Activated CD4-positive, alpha-beta T cell treated with anti-CD3 and anti-CD28 coated beads, Interleukin-2, amount 10 ng/mL, durations not matched to agents 24 days and 14 days (primary cell): Measurements from ENCODE around the gene NOS3. TPM values are rescaled to one million over a fixed set of nuclear protein-coding genes. Genes with fewer than 3 reads are reported as not detected.

Experiments used
- DNase-seq: peaks from one replicate; pipeline ENCODE4 v3.0.0; 2022
- H3K27ac Mint-ChIP-seq: one replicate; pipeline ENCODE4 v1.8.0; 2022; ENCODE audit warnings: mild to moderate bottlenecking, mixed read lengths
- H3K27me3 Mint-ChIP-seq: one replicate; pipeline ENCODE4 v1.8.0; 2022; ENCODE audit warnings: mixed read lengths
- H3K36me3 Mint-ChIP-seq: one replicate; pipeline ENCODE4 v1.8.0; 2022; ENCODE audit warnings: low read depth, mild to moderate bottlenecking, mixed read lengths
- H3K4me1 Mint-ChIP-seq: one replicate; pipeline ENCODE4 v1.8.0; 2021; ENCODE audit warnings: mixed read lengths
- H3K4me3 Mint-ChIP-seq: one replicate; pipeline ENCODE4 v1.8.0; 2022; ENCODE audit warnings: mild to moderate bottlenecking, moderate library complexity, mixed read lengths
- H3K9me3 Mint-ChIP-seq: one replicate; pipeline ENCODE4 v1.8.0; 2021; ENCODE audit warnings: mixed read lengths
- intact Hi-C: fragments of 100-400 bp; cut with micrococcal nuclease; formaldehyde crosslinking; loops from one replicate; pipeline ENCODE4 v1.15.1; 2023
- total RNA-seq: library from RNA; stranded (reverse); gene quantifications from 2 replicates; pipeline ENCODE4 v1.2.3, GENCODE V29; 2022

Gene NOS3
- total RNA-seq, 1 donor from 2014 or later: 15.7 TPM

DNA sequence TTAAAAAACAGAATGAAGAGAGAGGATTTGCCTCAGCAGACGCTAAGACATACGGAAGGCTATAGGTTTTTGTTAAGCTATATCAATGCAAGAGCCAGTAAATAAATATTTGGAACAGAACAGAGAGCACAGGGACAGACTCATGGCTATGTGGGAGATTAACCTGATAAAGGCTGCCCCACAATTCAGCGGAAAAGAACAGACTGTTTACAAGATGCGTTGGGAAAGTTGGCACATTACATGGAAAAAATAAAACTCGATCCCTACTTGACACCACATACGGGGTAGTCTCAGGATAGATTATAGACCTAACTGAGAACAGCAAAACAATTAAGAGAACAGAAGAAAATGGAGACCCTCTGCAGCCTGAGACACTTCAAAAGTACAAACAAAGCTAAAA is 23.5 kb upstream of the NOS3 start:
- Mint-ChIP-seq H3K27me3 (peaks cover 23% of the 10 kb centered on the region), H3K36me3 (no peaks in the 10 kb centered on the region), H3K9me3 (no peaks in the 10 kb centered on the region), H3K4me1 (peaks cover 2% of the 10 kb centered on the region), H3K27ac (no peak overlapping the region), H3K4me3 (no peak overlapping the region)
- DNase-seq: no peak
- intact Hi-C loops: no loop called here

DNA sequence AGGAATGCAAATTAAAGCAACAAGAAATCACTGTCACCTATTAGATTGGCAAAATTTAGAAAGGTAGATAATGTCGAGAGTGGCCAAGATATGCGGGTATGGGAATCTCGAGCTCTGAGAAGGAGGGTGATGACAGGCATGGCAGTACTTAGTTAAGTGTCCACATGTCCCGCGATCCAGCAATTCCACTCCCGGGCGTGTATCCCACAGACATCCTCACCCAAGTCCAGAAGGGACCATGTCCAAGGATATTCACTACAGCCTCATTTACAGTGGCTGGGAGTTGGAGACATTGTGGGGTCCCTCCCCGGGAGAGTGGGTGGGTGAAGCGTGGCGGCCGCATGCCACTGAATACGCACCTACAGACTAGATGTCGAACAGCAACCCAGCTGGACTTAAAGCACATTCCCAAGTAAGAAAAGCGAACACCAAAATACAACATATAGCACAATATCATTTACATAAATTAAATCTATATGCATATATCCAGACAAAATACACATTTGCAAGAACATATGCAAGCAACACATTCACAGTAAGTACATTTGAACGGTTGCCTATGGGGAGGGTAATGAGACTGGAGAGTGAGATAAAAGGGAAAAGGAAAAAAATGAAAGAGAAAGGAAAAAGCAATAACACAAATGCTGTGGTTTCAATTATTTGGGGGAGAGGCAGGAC is 22.6 kb upstream of the NOS3 start:
- H3K27me3 Mint-ChIP-seq: peaks cover 24% of the 10 kb centered on the region
- no peak overlapping the region for H3K27ac Mint-ChIP-seq
- no peaks in the 10 kb centered on the region for H3K4me1 Mint-ChIP-seq
- H3K36me3 Mint-ChIP-seq: no peaks in the 10 kb centered on the region
- no peaks in the 10 kb centered on the region for H3K9me3 Mint-ChIP-seq
- no peak for DNase-seq
- no peak overlapping the region for H3K4me3 Mint-ChIP-seq
- intact Hi-C loops: no loop called here

DNA sequence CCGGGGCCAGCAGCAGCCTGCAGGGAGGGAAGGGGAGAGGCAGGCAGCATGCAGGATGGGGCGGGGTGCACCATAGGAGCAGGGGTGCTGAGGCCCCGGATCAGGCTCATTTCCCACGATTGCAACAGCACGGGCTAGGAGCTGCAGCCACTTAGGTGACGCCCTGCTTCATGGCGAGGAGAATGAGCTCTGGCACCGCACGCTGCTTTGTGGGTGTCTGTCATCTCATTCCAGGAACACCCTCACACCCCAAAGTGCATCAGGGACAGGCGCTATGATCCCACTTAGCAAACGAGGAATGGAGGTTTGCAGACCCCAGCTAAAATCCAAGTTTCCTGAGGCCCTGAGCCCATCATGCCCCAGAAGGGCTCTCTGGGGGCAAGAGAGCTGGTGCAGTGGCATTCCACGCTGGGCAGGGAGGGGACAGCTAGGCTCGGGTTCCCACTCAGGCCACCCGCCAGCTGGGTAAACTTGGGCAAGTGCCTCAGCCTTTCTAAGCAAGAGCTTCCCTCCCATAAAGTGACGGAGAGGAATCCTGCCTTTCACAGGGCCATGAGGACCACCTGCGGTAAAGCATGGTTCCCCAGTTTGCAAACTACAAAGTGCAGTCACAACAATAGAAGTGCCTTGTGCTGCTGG is 22.0 kb upstream of the NOS3 start:
- Mint-ChIP-seq H3K4me1 (no peaks in the 10 kb centered on the region), H3K36me3 (no peaks in the 10 kb centered on the region), H3K4me3 (no peak overlapping the region), H3K9me3 (no peaks in the 10 kb centered on the region), H3K27me3 (peaks cover 24% of the 10 kb centered on the region), H3K27ac (no peak overlapping the region)
- intact Hi-C loops: no loop called here
- no peak for DNase-seq

DNA sequence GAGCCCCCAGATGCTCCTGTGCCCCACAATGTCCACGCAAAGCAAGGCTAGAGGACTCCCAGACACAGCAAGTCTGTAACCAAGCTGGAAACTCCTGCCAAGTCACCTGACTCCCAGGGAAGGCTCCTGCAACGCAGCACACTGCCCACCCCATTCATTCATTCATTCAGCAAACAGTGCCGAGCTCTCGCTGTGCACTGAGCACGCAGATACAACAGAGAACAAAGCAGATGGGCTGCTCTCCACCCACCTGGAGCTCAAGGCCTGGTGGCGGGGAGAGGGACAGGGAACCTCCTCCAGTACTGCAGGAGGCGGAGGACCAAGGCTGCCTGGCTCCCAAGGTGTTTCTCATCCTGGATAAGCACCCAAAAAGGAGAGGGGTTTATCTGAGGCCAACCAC is 21.3 kb upstream of the NOS3 start:
- Mint-ChIP-seq H3K9me3 (no peaks in the 10 kb centered on the region), H3K4me1 (peaks cover 3% of the 10 kb centered on the region), H3K36me3 (no peaks in the 10 kb centered on the region), H3K27ac (no peak overlapping the region), H3K4me3 (no peak overlapping the region), H3K27me3 (peaks cover 24% of the 10 kb centered on the region)
- no peak for DNase-seq
- intact Hi-C loops: no loop called here

DNA sequence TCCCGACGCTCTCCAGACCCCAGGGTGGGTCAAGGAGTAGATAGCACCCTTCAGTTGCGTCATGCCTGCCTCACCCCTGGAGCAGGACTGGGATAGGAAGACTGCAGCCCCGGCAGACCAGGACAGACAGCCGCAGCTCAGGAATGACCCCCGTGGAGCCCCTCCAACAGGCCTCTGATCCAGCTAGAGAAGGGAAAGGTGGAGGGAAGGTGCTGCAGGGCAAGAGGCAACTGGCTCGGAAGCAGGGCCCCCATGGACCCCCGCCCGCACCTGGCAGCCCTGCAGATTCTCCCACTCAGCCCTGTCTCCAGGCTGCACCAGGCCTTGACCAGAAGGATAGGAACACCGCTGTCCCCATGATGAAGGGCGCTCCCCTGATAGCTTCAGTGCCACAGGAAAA is 20.4 kb upstream of the NOS3 start:
- intact Hi-C loops: loop anchor here (10.0 kb wide), 1 partner anchor 144 kb away; no protein-coding TSS in a partner anchor
- no peaks in the 10 kb centered on the region for H3K36me3 Mint-ChIP-seq
- no peaks in the 10 kb centered on the region for H3K9me3 Mint-ChIP-seq
- no peak overlapping the region for H3K27ac Mint-ChIP-seq
- H3K4me3 Mint-ChIP-seq: no peak overlapping the region
- peaks cover 7% of the 10 kb centered on the region for H3K4me1 Mint-ChIP-seq
- no peak for DNase-seq
- H3K27me3 Mint-ChIP-seq: peaks cover 20% of the 10 kb centered on the region

DNA sequence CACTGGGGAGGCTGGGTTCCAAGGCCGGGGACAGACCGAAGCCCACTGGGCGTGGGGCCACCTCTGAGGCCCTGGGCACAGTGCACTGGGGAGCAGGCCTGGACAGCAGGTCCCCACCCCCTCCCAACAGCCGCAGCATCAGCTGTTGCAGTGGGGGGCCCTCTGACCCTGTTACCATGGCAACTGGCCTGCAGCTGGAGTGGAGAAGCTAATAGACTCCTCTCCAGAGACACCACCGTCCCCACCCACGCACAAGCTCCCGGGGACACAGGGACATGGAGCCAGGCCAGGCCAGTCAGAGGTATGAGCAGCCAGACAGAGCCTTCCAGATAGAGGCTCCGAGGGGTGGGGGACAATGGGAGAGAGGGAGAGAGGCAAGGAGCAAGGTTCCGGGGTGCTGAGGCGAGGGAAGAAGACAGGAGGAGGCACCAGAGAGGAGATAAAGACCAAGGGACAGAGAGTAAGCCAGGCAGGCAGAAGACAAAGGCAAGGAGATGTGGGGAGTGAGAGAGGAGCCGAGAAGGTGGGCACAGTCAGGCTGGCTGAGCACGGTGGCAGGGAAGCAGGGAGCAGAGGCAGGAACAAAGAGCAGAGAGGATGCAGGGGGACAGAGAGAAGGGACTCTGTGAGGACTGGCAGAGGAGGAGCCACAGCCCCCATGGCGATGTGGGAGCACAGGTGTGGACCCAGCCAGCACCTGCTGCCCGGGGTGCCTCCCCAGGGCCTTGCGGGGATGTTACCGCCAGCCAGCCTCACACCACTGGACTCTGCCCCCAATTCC is 19.4 kb upstream of the NOS3 start:
- intact Hi-C loops: loop anchor here (10.0 kb wide), 1 partner anchor 143 kb away; no protein-coding TSS in a partner anchor
- H3K4me1 Mint-ChIP-seq: peaks cover 9% of the 10 kb centered on the region
- DNase-seq: no peak
- no peaks in the 10 kb centered on the region for H3K9me3 Mint-ChIP-seq
- no peaks in the 10 kb centered on the region for H3K36me3 Mint-ChIP-seq
- H3K4me3 Mint-ChIP-seq: no peak overlapping the region
- H3K27me3 Mint-ChIP-seq: peaks cover 19% of the 10 kb centered on the region
- H3K27ac Mint-ChIP-seq: no peak overlapping the region

DNA sequence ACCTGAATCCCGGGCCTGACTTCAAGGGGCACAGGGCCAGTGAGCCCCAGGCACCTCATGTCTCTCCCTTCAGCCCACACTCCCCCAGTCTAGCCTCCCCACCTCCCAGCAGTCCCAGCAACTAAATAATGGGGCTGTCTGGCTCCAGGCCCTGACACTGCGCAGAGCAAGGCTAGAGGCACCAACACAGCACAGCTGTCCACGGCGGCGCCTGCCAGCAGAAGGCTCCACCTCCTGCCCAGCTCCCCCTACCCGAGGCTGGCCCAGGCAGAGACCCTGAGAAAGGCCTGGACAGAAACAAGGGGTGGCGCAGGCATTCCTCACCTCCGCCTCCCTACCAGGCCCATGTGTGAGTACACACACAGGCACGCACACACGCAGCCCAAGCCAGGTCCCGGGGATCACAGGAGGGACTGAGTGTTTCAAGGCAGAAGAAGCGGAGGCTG is 18.8 kb upstream of the NOS3 start:
- Mint-ChIP-seq H3K4me1 (peaks cover 12% of the 10 kb centered on the region), H3K4me3 (no peak overlapping the region), H3K27ac (no peak overlapping the region), H3K9me3 (no peaks in the 10 kb centered on the region), H3K36me3 (peaks cover 3% of the 10 kb centered on the region), H3K27me3 (peaks cover 23% of the 10 kb centered on the region)
- intact Hi-C loops: loop anchor here (10.0 kb wide), 1 partner anchor 143 kb away; no protein-coding TSS in a partner anchor
- no peak for DNase-seq

DNA sequence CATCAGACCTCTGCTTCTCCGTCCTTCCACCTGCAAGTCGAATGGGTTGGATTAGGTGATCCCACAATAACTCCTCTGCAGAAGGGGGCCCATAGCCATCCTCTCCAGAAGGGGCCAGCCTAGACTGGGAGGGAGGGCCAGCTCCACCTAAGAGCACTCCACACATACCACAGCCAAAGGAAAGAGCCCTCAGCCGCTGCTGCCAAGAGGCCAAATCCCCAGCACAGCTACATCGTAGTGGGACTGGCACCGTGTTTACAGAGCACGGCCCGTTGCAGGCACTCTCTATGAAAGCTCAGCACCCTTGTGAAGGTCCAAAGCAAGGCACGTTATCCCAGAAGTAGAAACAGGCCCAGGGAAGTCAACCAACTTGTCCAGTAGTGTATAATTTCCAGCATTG is 18.1 kb upstream of the NOS3 start:
- peaks cover 17% of the 10 kb centered on the region for H3K4me1 Mint-ChIP-seq
- H3K27ac Mint-ChIP-seq: no peak overlapping the region
- no peaks in the 10 kb centered on the region for H3K9me3 Mint-ChIP-seq
- peaks cover 3% of the 10 kb centered on the region for H3K36me3 Mint-ChIP-seq
- intact Hi-C loops: loop anchor here (10.0 kb wide), 1 partner anchor 142 kb away; no protein-coding TSS in a partner anchor
- no peak overlapping the region for H3K4me3 Mint-ChIP-seq
- H3K27me3 Mint-ChIP-seq: peaks cover 22% of the 10 kb centered on the region
- DNase-seq: no peak

DNA sequence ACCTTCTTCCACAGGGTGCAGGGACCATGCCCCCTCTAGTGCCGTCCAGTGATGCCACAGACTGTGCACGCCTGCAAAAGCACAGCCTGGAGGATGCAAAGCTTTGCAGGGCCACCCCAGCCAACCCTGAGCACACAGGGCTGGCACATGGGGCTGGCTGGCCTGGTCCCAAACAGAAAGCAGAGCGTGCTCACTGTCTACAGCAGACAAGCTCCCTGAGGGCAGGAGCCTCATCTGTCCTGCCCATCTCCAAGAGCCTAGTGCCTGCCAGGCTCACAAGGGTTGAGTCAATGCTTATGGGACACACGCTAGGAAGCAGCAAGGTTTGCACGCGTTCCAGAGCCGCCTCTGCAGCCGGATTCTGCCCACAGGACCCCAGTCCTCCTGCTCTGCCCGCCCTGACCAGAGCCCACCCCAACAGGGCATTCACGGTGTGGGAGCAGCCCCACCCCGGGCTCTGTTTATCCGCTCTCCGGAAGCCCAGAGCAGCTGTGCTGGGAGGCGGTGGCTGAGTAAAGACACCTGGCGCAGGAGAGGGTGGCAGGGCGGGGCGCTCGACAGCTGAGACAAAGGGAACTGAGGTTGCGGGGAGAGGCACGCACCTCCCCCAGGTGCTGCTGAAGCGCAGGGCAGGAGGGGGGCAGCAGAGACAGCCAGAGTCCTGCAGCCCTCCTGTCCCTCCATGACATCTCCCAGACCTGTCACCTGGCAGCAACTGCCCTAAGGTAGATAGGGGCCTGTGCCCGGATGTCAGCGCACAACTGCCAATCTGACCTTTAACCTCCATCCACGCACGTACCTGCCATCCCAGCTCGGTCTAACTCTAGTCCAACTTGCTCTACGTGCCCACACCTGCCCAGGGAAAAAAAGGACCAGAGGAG is 17.0 kb upstream of the NOS3 start:
- H3K4me1 Mint-ChIP-seq: peaks cover 23% of the 10 kb centered on the region
- peak overlapping the region; percentile 53 for H3K27ac Mint-ChIP-seq
- intact Hi-C loops: loop anchor here (1.0 to 10.0 kb wide), 2 partner anchors 12 to 141 kb away; no protein-coding TSS in a partner anchor
- peak overlapping the region; percentile 85 for H3K4me3 Mint-ChIP-seq
- peaks cover 24% of the 10 kb centered on the region for H3K27me3 Mint-ChIP-seq
- no peaks in the 10 kb centered on the region for H3K9me3 Mint-ChIP-seq
- peaks cover 4% of the 10 kb centered on the region for H3K36me3 Mint-ChIP-seq
- DNase-seq: peak; percentile 66

DNA sequence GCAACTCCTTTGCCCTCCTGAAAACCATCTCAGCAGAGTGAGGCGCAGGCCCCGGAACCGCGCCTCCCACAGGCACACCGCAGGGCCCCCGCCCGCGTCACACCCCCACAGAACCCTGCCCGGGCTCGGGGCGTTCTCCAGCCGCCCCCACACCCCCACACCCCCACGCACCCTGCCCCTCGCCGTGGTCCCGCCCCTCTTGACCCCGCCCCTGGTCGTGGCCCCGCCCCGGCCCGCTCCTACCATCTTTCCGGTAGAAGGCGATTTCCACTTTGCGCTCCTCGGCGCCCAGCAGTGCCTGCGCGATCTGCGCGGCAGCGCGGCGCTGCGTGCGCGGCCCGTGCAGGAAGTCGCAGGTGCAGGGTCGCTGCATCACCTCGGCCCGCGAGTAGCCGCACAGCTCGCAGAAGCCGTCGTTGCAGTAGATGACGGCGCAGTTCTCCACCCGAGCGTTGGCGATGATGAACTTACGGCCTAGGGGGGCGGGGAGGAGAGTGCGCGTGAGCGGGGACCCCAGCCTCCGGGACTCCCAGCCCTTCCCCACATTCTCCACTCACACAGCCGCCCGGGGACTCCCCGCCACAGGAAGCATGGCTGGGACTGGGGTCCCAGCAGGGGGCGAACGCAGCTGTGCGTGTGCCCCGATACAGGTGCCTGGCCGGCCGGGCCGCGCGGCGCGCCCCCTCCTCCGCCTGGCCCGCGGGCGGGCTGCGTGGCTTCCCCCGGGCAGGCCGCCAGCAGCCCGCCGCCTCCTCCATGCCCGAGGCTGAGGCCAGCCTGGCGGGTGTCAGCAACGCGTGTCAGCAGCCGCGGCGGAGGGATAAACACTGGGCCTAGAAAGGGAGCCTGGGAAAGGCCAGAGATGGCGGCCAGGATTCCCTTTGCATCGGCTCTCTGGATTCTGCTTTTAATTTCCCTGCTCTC is 16.1 kb upstream of the NOS3 start:
- Mint-ChIP-seq H3K27ac (peak overlapping the region; percentile 63), H3K36me3 (peaks cover 4% of the 10 kb centered on the region), H3K4me1 (peaks cover 24% of the 10 kb centered on the region), H3K4me3 (peak overlapping the region; percentile 85), H3K27me3 (peaks cover 29% of the 10 kb centered on the region), H3K9me3 (no peaks in the 10 kb centered on the region)
- peak; percentile 93 for DNase-seq
- intact Hi-C loops: loop anchor here (1.0 to 10.0 kb wide), 3 partner anchors 12 to 140 kb away; no protein-coding TSS in a partner anchor

DNA sequence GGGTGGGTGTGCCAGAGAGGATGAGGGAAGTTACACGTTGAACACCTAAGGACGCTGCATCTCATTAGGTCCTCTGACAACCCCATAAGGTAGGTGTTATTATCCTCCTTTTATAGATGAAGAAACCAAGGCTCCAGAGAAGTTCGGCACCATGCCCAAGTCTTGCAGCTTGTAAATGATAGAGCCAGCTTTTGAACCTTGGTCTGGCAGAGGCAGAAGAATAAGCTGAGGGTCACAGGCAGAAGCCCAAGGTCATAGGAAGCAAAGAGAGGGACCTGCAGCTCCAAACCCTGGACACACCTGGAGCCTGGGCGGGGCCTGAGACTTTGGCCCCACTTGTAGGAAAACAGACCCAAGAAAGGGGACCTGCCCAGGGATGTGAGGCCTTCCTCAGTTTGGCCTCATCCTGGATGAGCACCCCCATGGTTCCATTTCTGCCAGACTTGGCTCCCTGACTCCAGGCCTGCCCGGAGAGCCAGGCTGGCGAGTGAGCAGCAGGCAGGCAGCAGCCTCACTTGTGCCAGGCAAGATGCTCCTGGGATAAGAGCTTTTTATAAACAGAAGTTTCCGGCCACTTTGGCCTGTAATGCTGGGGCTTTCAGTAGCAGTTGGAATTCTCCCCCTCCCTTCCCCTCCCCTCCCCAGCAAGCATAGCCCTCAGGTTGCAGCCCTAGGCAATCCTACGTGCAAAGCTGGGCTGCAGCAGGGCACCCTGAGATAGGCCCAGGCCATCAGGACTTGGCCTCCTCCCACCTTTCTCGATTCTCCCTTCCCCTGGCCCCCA is 15.1 kb upstream of the NOS3 start:
- H3K36me3 Mint-ChIP-seq: peaks cover 4% of the 10 kb centered on the region
- H3K9me3 Mint-ChIP-seq: no peaks in the 10 kb centered on the region
- H3K4me3 Mint-ChIP-seq: peak overlapping the region; percentile 78
- peaks cover 24% of the 10 kb centered on the region for H3K4me1 Mint-ChIP-seq
- peaks cover 36% of the 10 kb centered on the region for H3K27me3 Mint-ChIP-seq
- no peak for DNase-seq
- H3K27ac Mint-ChIP-seq: no peak overlapping the region
- intact Hi-C loops: loop anchor here (5.0 to 10.0 kb wide), 2 partner anchors 37 to 139 kb away; no protein-coding TSS in a partner anchor
